Adrenal gland (tissue), 5 donors: ENCODE measurements around the gene OSM.

ENCODE experiments used
- CTCF ChIP-seq, 6 experiments: fragments of 450-650 bp in 4 of 6; fragments of 200-600 bp in 2 of 6; sonication (generic) in 1 of 6; IDR thresholded peaks; 1 replicate in 5 of 6; 2 replicates in 1 of 6; pipeline versions ENCODE4 v1.5.1 to v1.8.0; 2016 to 2021; ENCODE audit warnings: antibody characterized with exemption in 6 of 6, mild to moderate bottlenecking in 2 of 6, moderate library complexity in 1 of 6
- POLR2A ChIP-seq, 2 donors: fragments of 450-650 bp; IDR thresholded peaks; one replicate each; pipeline ENCODE4 v1.6.1; 2017; ENCODE audit warnings: antibody characterized with exemption in 2 of 2, mild to moderate bottlenecking in 2 of 2, moderate library complexity in 1 of 2
- donor health status: DM: no; HTN: no; CAD: no.

- TF ChIP-seq CTCF (IDR thresholded peaks at IDR 0.05) (peak; percentile 62 to 88 (median 76)), POLR2A (IDR thresholded peaks at IDR 0.05) (peak in 1 of 2 donors; percentile 27)
These were observed 21.2 kb upstream of the OSM start for GRCh38 chr22:30287648-30288418.
